Measurements from ENCODE around the gene RARB. TPM values are rescaled to one million over a fixed set of nuclear protein-coding genes. Genes with fewer than 3 reads are reported as not detected.

The RARB gene
- total RNA-seq, 1 experiment from 2014 or later: 31.3 TPM

GRCh38 chr3:25481386-25481785, 53.3 kb downstream of the RARB start:
- TF ChIP-seq, protein P1, sequence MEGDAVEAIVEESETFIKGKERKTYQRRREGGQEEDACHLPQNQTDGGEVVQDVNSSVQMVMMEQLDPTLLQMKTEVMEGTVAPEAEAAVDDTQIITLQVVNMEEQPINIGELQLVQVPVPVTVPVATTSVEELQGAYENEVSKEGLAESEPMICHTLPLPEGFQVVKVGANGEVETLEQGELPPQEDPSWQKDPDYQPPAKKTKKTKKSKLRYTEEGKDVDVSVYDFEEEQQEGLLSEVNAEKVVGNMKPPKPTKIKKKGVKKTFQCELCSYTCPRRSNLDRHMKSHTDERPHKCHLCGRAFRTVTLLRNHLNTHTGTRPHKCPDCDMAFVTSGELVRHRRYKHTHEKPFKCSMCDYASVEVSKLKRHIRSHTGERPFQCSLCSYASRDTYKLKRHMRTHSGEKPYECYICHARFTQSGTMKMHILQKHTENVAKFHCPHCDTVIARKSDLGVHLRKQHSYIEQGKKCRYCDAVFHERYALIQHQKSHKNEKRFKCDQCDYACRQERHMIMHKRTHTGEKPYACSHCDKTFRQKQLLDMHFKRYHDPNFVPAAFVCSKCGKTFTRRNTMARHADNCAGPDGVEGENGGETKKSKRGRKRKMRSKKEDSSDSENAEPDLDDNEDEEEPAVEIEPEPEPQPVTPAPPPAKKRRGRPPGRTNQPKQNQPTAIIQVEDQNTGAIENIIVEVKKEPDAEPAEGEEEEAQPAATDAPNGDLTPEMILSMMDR (IDR thresholded peaks at IDR 0.05; ENCODE audit: unreplicated experiment): no peak
- CTCF ChIA-PET: no interaction called here
- Mint-ChIP-seq H3K36me3 (ENCODE audit: insufficient read depth, unreplicated experiment) (peaks cover 5% of the 10 kb centered on the region), H3K4me1 (ENCODE audit: low read depth, unreplicated experiment) (peaks cover 32% of the 10 kb centered on the region), H3K9me3 (ENCODE audit: low read depth, unreplicated experiment) (no peaks in the 10 kb centered on the region), H3K4me3 (ENCODE audit: low read depth, unreplicated experiment) (no peak overlapping the region), H3K27ac (ENCODE audit: unreplicated experiment) (peak overlapping the region; percentile 29), H3K27me3 (ENCODE audit: unreplicated experiment) (no peaks in the 10 kb centered on the region)
- BruUV-seq (replicated peaks): no TSS peak
- intact Hi-C loops (cut with micrococcal nuclease; ENCODE audit: unreplicated experiment): no loop called here
- no peak for DNase-seq

- CTCF ChIA-PET: interaction anchor here (0.6 kb wide), 1 partner anchor 50 kb away, joined by 5 read pairs; no protein-coding TSS in a partner anchor
- Mint-ChIP-seq H3K27ac (ENCODE audit: unreplicated experiment) (no peak overlapping the region), H3K9me3 (ENCODE audit: low read depth, unreplicated experiment) (no peaks in the 10 kb centered on the region), H3K27me3 (ENCODE audit: unreplicated experiment) (no peaks in the 10 kb centered on the region), H3K4me3 (ENCODE audit: low read depth, unreplicated experiment) (no peak overlapping the region), H3K4me1 (ENCODE audit: low read depth, unreplicated experiment) (peaks cover 24% of the 10 kb centered on the region), H3K36me3 (ENCODE audit: insufficient read depth, unreplicated experiment) (no peaks in the 10 kb centered on the region)
- TF ChIP-seq, protein P1 (IDR thresholded peaks at IDR 0.05; ENCODE audit: unreplicated experiment): no peak
- intact Hi-C loops (cut with micrococcal nuclease; ENCODE audit: unreplicated experiment): no loop called here
- BruUV-seq (replicated peaks): no TSS peak
- DNase-seq: no peak
Observed at GRCh38 chr3:25483456-25483855, 55.4 kb downstream of the RARB start.

DNA sequence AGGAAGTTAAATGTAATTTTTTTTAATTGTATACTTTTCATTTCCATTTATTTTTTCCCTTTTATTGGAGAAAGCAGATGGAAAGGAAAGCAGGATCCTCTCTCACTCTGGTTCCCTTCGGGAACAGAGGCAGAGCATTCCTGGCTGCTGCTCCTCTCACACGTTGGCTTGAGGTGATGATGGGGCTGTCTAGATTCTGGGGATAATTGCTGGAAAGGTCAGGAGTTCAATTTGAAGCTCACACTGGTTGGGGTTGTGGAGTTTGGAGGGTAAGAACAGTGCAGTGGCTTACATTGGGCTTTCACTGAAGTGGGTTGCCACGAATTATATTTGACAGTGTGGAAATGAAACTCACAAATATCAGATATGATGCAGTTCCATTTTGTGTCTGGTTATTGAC, 57.6 kb downstream of the RARB start:
- Mint-ChIP-seq H3K27ac (ENCODE audit: unreplicated experiment) (no peak overlapping the region), H3K36me3 (ENCODE audit: insufficient read depth, unreplicated experiment) (peaks cover 7% of the 10 kb centered on the region), H3K27me3 (ENCODE audit: unreplicated experiment) (no peaks in the 10 kb centered on the region), H3K4me1 (ENCODE audit: low read depth, unreplicated experiment) (peaks cover 24% of the 10 kb centered on the region), H3K9me3 (ENCODE audit: low read depth, unreplicated experiment) (no peaks in the 10 kb centered on the region), H3K4me3 (ENCODE audit: low read depth, unreplicated experiment) (no peak overlapping the region)
- no peak for DNase-seq
- TF ChIP-seq, protein P1 (IDR thresholded peaks at IDR 0.05; ENCODE audit: unreplicated experiment): no peak
- CTCF ChIA-PET: interaction anchor here (0.5 kb wide), 1 partner anchor 795 kb away, joined by 3 read pairs; no protein-coding TSS in a partner anchor
- intact Hi-C loops (cut with micrococcal nuclease; ENCODE audit: unreplicated experiment): no loop called here
- BruUV-seq (replicated peaks): no TSS peak

DNA sequence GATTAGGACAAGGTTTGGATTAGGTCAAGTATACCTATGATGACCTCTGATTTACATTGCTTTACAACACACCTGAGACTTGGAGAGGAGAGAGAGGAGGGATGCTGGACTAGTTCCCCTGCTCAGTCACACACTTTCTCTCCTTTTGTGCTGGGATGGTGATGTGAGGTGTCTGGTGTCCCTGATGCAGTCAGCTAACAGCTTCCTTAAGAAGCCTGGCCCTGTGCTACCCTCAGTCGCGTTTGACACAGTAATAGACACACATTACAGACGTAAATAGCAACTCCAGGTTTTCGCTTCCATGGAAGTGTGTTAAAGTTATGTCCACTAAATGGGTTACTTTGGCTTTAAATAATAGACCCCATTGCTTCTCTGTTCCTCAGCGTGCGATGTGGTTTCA, 58.9 kb downstream of the RARB start:
- CTCF ChIA-PET: no interaction called here
- intact Hi-C loops (cut with micrococcal nuclease; ENCODE audit: unreplicated experiment): no loop called here

More for the DNA sequence above, 58.9 kb downstream of the RARB start:
- Mint-ChIP-seq H3K9me3 (ENCODE audit: low read depth, unreplicated experiment) (no peaks in the 10 kb centered on the region), H3K27ac (ENCODE audit: unreplicated experiment) (no peak overlapping the region), H3K4me3 (ENCODE audit: low read depth, unreplicated experiment) (no peak overlapping the region), H3K36me3 (ENCODE audit: insufficient read depth, unreplicated experiment) (peaks cover 7% of the 10 kb centered on the region), H3K27me3 (ENCODE audit: unreplicated experiment) (no peaks in the 10 kb centered on the region), H3K4me1 (ENCODE audit: low read depth, unreplicated experiment) (peaks cover 16% of the 10 kb centered on the region)
- DNase-seq: no peak
- no TSS peak for BruUV-seq (replicated peaks)
- TF ChIP-seq, protein P1 (IDR thresholded peaks at IDR 0.05; ENCODE audit: unreplicated experiment): no peak
